PC-9 (cell line): ENCODE measurements around the gene EPB41. TPM values are rescaled to one million over a fixed set of nuclear protein-coding genes. Genes with fewer than 3 reads are reported as not detected.

Experiments
- BruUV-seq: library from RNA; stranded (reverse); fragments of 400-500 nt; replicated peaks from 2 replicates; lab custom pipeline; 2021; lab: Mats Ljungman, UMichigan
- CTCF ChIA-PET: fragments of 300-600 bp; sonication (Branson Sonifier 250); formaldehyde crosslinking; loops from one replicate; lab custom pipeline; 2022; ENCODE audit warnings: antibody characterized with exemption; lab: Charles Lee
- POLR2A ChIA-PET: fragments of 300-600 bp; sonication (Branson Sonifier 250); formaldehyde crosslinking; loops from one replicate; lab custom pipeline; 2022; ENCODE audit warnings: antibody characterized with exemption; ENCODE audit not compliant: unreplicated experiment; lab: Charles Lee
- DNase-seq, 2 experiments: peaks; one replicate each; pipeline versions ENCODE4 v3.0.0 to v3.0.0-alpha.2; 2015 to 2022; ENCODE audit warnings: mixed read lengths in 1 of 2
- H2AFZ ChIP-seq: fragments of 200-600 bp; sonication (generic); 2 replicates; pipeline ENCODE4 v1.8.1; 2017; ENCODE audit warnings: antibody characterized with exemption
- H3F3A ChIP-seq: fragments of 200-600 bp; sonication (generic); 2 replicates; pipeline ENCODE4 v1.8.1; 2017; ENCODE audit warnings: antibody characterized with exemption, mild to moderate bottlenecking, low read depth; ENCODE audit not compliant: insufficient read depth
- H3K27ac ChIP-seq: fragments of 200-600 bp; sonication (generic); 2 replicates; pipeline ENCODE4 v1.6.1; 2016; ENCODE audit warnings: mixed run types
- H3K27me3 ChIP-seq: fragments of 200-600 bp; sonication (generic); 2 replicates; pipeline ENCODE4 v1.6.1; 2016; ENCODE audit warnings: low read depth, mixed run types; ENCODE audit not compliant: insufficient read depth
- H3K36me3 ChIP-seq: fragments of 200-600 bp; sonication (generic); 2 replicates; pipeline ENCODE4 v1.6.1; 2016; ENCODE audit warnings: low read depth, mixed run types
- H3K4me1 ChIP-seq: fragments of 200-600 bp; sonication (generic); replicated peaks from 2 replicates; pipeline ENCODE4 v1.6.1; 2016; ENCODE audit warnings: mixed run types; ENCODE audit not compliant: insufficient read depth
- H3K4me2 ChIP-seq: fragments of 200-600 bp; sonication (generic); 2 replicates; pipeline ENCODE4 v1.6.1; 2017; ENCODE audit warnings: mixed run types
- H3K4me3 ChIP-seq: fragments of 200-600 bp; sonication (generic); 2 replicates; pipeline ENCODE4 v1.6.1; 2016; ENCODE audit warnings: mixed run types
- H3K79me2 ChIP-seq: fragments of 200-600 bp; sonication (generic); 2 replicates; pipeline ENCODE4 v1.6.1; 2017; ENCODE audit warnings: low read depth, mixed run types
- H3K9me2 ChIP-seq: fragments of 200-600 bp; sonication (generic); 2 replicates; pipeline ENCODE4 v1.8.1; 2017; ENCODE audit warnings: mild to moderate bottlenecking; ENCODE audit not compliant: insufficient read depth
- H3K9me3 ChIP-seq: fragments of 200-600 bp; sonication (generic); 2 replicates; pipeline ENCODE4 v1.8.1; 2016; ENCODE audit warnings: low read depth; ENCODE audit not compliant: insufficient read depth
- H4K20me1 ChIP-seq: fragments of 200-600 bp; sonication (generic); 2 replicates; pipeline ENCODE4 v1.8.1; 2017; ENCODE audit not compliant: insufficient read depth
- EZH2 ChIP-seq: fragments of 200-600 bp; sonication (generic); IDR thresholded peaks from 2 replicates; pipeline ENCODE4 v1.8.0; 2017; ENCODE audit warnings: antibody characterized with exemption, low read depth
- intact Hi-C: fragments of 100-400 bp; cut with micrococcal nuclease; formaldehyde crosslinking; loops from one replicate; pipeline ENCODE4 v1.10.0; 2022; ENCODE audit not compliant: unreplicated experiment
- total RNA-seq: library from RNA; stranded (reverse); gene quantifications from 2 replicates; pipeline ENCODE4 v1.2.3, GENCODE V29; 2021
- TF ChIP-seq, protein P1 (sequence below): fragments of 200-600 bp; sonication (generic); conservative IDR thresholded peaks from 2 replicates; pipeline ENCODE4 v1.6.1; 2017; ENCODE audit warnings: mixed run types, antibody characterized with exemption, mild to moderate bottlenecking, moderate library complexity

EPB41 gene
- total RNA-seq, 1 experiment from 2014 or later = 42.2 TPM

DNA sequence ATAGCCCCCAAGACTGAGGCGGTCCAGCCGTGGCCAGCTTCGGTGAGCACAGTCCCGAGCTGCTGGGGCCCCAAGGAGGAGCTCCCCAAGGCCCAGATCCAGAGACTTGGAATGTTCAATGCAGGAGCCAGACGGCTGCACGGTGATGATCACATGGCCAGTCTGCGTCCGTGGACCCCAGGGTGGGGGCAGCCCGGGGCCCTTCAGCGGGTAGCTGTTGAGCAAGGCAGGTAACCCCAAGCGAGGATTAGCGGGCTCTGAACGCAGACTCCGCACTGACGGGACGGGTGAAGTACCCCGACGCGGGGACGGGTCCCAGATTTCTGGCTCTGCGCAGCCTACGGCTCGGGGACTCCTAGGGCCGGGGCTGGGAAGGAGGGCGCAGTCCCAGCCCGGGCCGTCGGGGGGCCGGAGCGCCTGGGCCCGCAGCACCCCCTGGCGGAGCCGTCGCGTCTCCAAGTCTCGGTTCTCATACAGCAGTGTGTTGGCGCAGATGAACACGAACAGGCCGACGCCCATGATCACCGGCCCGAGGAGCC is 206.6 kb downstream of the EPB41 start:
- DNase-seq = no peak
- no peak overlapping the region for H3K27ac ChIP-seq
- POLR2A ChIA-PET = no interaction called here
- H2AFZ ChIP-seq = no peak overlapping the region
- H4K20me1 ChIP-seq = no peaks in the 10 kb centered on the region
- no peaks in the 10 kb centered on the region for H3F3A ChIP-seq
- H3K4me1 ChIP-seq = no peaks in the 10 kb centered on the region
- H3K9me3 ChIP-seq = no peaks in the 10 kb centered on the region
- H3K9me2 ChIP-seq = no peaks in the 10 kb centered on the region
- no peak overlapping the region for H3K4me2 ChIP-seq
- TF ChIP-seq EZH2 = no peak
- TF ChIP-seq, protein P1, sequence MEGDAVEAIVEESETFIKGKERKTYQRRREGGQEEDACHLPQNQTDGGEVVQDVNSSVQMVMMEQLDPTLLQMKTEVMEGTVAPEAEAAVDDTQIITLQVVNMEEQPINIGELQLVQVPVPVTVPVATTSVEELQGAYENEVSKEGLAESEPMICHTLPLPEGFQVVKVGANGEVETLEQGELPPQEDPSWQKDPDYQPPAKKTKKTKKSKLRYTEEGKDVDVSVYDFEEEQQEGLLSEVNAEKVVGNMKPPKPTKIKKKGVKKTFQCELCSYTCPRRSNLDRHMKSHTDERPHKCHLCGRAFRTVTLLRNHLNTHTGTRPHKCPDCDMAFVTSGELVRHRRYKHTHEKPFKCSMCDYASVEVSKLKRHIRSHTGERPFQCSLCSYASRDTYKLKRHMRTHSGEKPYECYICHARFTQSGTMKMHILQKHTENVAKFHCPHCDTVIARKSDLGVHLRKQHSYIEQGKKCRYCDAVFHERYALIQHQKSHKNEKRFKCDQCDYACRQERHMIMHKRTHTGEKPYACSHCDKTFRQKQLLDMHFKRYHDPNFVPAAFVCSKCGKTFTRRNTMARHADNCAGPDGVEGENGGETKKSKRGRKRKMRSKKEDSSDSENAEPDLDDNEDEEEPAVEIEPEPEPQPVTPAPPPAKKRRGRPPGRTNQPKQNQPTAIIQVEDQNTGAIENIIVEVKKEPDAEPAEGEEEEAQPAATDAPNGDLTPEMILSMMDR = no peak
- no peaks in the 10 kb centered on the region for H3K27me3 ChIP-seq
- no peaks in the 10 kb centered on the region for H3K36me3 ChIP-seq
- no TSS peak for BruUV-seq
- intact Hi-C loops = no loop called here
- CTCF ChIA-PET = no interaction called here
- H3K4me3 ChIP-seq = no peak overlapping the region
- no peaks in the 10 kb centered on the region for H3K79me2 ChIP-seq

DNA sequence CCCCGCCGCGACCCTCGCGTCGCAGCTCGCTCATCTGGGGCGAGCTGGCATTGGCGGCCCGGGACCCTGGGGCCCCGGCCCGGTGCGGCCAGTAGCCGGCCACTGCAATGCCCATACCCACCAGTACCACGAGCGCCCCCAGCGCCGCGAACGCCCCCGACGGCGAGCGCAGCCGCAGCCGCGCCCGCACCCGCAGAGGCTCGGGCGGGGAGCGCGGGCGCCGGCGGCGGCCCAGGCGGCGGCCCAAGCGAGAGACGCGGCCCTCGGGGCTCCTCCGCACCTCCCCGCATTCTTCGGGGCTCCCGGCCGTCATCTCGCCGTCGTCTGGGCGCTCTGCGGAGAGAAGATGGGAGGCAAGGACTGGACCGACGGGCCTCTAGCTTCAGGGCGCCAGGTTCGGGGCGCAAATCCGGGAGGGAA is 207.2 kb downstream of the EPB41 start:
- no peaks in the 10 kb centered on the region for H3K27me3 ChIP-seq
- H3K36me3 ChIP-seq = no peaks in the 10 kb centered on the region
- H3K27ac ChIP-seq = no peak overlapping the region
- no peaks in the 10 kb centered on the region for H3K9me3 ChIP-seq
- no peak overlapping the region for H3K4me2 ChIP-seq
- H3K9me2 ChIP-seq = no peaks in the 10 kb centered on the region
- H2AFZ ChIP-seq = no peak overlapping the region
- CTCF ChIA-PET = no interaction called here
- no peak for TF ChIP-seq EZH2
- TF ChIP-seq, protein P1 = no peak
- POLR2A ChIA-PET = no interaction called here
- no peaks in the 10 kb centered on the region for H3F3A ChIP-seq
- H3K79me2 ChIP-seq = no peaks in the 10 kb centered on the region
- H3K4me3 ChIP-seq = no peak overlapping the region
- intact Hi-C loops = no loop called here
- H3K4me1 ChIP-seq = no peaks in the 10 kb centered on the region
- H4K20me1 ChIP-seq = no peaks in the 10 kb centered on the region
- no peak for DNase-seq
- BruUV-seq = no TSS peak

DNA sequence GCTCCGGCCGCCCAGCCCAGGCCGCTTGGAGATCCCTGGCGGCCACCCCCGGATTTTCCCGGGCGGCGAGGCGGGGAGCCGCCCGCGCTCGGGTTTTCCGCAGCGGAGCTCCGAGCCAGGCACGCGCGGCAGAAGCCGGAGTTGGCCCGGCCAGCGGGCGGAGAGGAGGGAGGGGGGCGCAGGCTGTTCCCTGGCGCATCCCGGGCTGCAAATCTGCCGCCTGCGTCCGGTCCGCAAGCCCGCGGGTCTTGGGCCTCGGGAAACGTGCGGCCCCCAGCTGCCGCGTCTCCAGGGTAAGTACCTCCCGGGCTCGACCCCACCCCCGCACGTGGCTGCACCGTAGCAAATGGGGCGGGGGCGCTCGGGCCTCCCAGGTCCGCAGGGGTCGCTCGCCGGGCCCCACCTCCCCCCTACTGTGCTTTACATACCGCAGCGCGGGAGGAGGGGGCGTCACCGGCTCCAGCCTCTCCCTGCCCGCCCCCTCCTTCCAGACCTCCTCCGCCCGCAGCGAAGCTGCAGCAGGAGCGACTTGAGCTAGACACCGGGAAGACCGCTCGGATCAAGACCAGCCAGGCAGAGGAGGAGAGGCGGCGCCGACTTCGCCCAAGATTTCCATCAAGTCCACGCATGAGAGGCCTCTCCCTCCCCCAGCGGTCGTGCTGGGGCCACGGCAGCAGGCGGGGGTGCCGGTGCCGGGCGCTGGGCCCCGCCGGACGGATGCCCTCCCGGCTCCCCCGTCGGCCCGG is 207.7 kb downstream of the EPB41 start:
- H3K4me1 ChIP-seq = no peaks in the 10 kb centered on the region
- no peaks in the 10 kb centered on the region for H3K27me3 ChIP-seq
- ChIA-PET POLR2A (interaction anchor here (0.6 kb wide), 1 partner anchor 618 kb away, joined by 17 read pairs; no protein-coding TSS in a partner anchor), CTCF (no interaction called here)
- BruUV-seq = no TSS peak
- no peaks in the 10 kb centered on the region for H3K79me2 ChIP-seq
- H3K27ac ChIP-seq = no peak overlapping the region
- peak overlapping the region; percentile 70 for H3K4me2 ChIP-seq
- no peaks in the 10 kb centered on the region for H3K9me3 ChIP-seq
- DNase-seq = no peak
- intact Hi-C loops = no loop called here
- H2AFZ ChIP-seq = peak overlapping the region; percentile 68; the same call in 1 of the 2 replicates
- no peaks in the 10 kb centered on the region for H4K20me1 ChIP-seq
- no peaks in the 10 kb centered on the region for H3K36me3 ChIP-seq
- no peaks in the 10 kb centered on the region for H3F3A ChIP-seq
- TF ChIP-seq, protein P1 = no peak
- no peak for TF ChIP-seq EZH2
- H3K9me2 ChIP-seq = no peaks in the 10 kb centered on the region
- H3K4me3 ChIP-seq = peak overlapping the region; percentile 46; the same call in 1 of the 2 replicates
